HepG2 (cell line): ENCODE results near the gene VAMP2.

ENCODE experiments used
- HNRNPH1 ChIP-seq: fragments of 200-400 bp; formaldehyde crosslinking; optimal IDR thresholded peaks from 2 replicates; pipeline ENCODE3; 2017; ENCODE audit warnings: mild to moderate bottlenecking, low read depth, low read length
- IRX3 ChIP-seq: sonication (generic); formaldehyde crosslinking; IDR thresholded peaks from 2 replicates; pipeline ENCODE4 v1.8.1; 2023; ENCODE audit warnings: mild to moderate bottlenecking, low read depth, missing genetic modification reagents, borderline replicate concordance
- MXI1 ChIP-seq: IDR thresholded peaks from 3 replicates; pipeline ENCODE4 v1.6.1; 2012; ENCODE audit warnings: low read depth, low read length, inconsistent platforms, borderline replicate concordance
- ZNF543 ChIP-seq: sonication (generic); formaldehyde crosslinking; IDR thresholded peaks from 2 replicates; pipeline ENCODE4 v1.4.0; 2020; ENCODE audit warnings: mild to moderate bottlenecking, missing genetic modification reagents

- TF ChIP-seq ZNF543 (CRISPR knock-in tag) (no peak), MXI1 (no peak), HNRNPH1 (no peak), IRX3 (CRISPR knock-in tag) (no peak)
These were observed 38.2 kb downstream of the VAMP2 start for GRCh38 chr17:8124350-8125153.
